Astrocyte (in vitro differentiated cells and primary cell): ENCODE data around the gene EIF3D. TPM values are rescaled to one million over a fixed set of nuclear protein-coding genes. Genes with fewer than 3 reads are reported as not detected.

Experiments used
- DNase-seq: peaks from one replicate; pipeline ENCODE4 v3.0.0-alpha.2; 2010; ENCODE audit warnings: low read depth
- FAIRE-seq: peaks from 2 replicates; lab custom pipeline; 2011; peaks lifted over from hg19 to GRCh38; lab: Jason Lieb, UNC
- H2AFZ ChIP-seq: 2 replicates; pipeline ENCODE4 v1.6.0; 2012; ENCODE audit warnings: low read depth, low read length, inconsistent platforms
- H3K27ac ChIP-seq: 2 replicates; pipeline ENCODE4 v1.5.1; 2011; ENCODE audit warnings: low read depth, low read length, inconsistent platforms
- H3K27me3 ChIP-seq: 2 replicates; pipeline ENCODE4 v1.6.0; 2011; ENCODE audit warnings: low read length, inconsistent platforms; ENCODE audit not compliant: insufficient read depth
- H3K36me3 ChIP-seq: 2 replicates; pipeline ENCODE4 v1.5.1; 2011; ENCODE audit warnings: low read length, inconsistent platforms; ENCODE audit not compliant: insufficient read depth
- H3K4me1 ChIP-seq: 2 replicates; pipeline ENCODE4 v1.5.1; 2011; ENCODE audit warnings: low read length, inconsistent platforms; ENCODE audit not compliant: insufficient read depth
- H3K4me2 ChIP-seq: 2 replicates; pipeline ENCODE4 v1.6.0; 2012; ENCODE audit warnings: low read length, inconsistent platforms
- H3K4me3 ChIP-seq: 2 replicates; pipeline ENCODE4 v1.5.1; 2011; ENCODE audit warnings: low read depth, mild to moderate bottlenecking, low read length, inconsistent platforms; ENCODE audit not compliant: insufficient read depth
- H3K79me2 ChIP-seq: 2 replicates; pipeline ENCODE4 v1.6.0; 2012; ENCODE audit warnings: mild to moderate bottlenecking, low read length, inconsistent platforms; ENCODE audit not compliant: insufficient read depth
- H3K9ac ChIP-seq: 2 replicates; pipeline ENCODE4 v1.6.0; 2012; ENCODE audit warnings: mild to moderate bottlenecking, low read length, inconsistent platforms
- H3K9me3 ChIP-seq: 2 replicates; pipeline ENCODE4 v1.5.1; 2012; ENCODE audit warnings: low read depth, mild to moderate bottlenecking, low read length, inconsistent platforms; ENCODE audit not compliant: insufficient read depth
- H4K20me1 ChIP-seq: 2 replicates; pipeline ENCODE4 v1.6.0; 2012; ENCODE audit warnings: low read length, inconsistent platforms; ENCODE audit not compliant: insufficient read depth
- H3K27ac Mint-ChIP-seq: one replicate; pipeline ENCODE4 v1.8.0; 2021; ENCODE audit warnings: mild to moderate bottlenecking, mixed read lengths; ENCODE audit not compliant: unreplicated experiment
- H3K27me3 Mint-ChIP-seq: one replicate; pipeline ENCODE4 v1.8.0; 2021; ENCODE audit warnings: low read depth, mixed read lengths; ENCODE audit not compliant: unreplicated experiment
- H3K36me3 Mint-ChIP-seq: one replicate; pipeline ENCODE4 v1.8.0; 2021; ENCODE audit warnings: low read depth, mixed read lengths; ENCODE audit not compliant: unreplicated experiment
- H3K4me1 Mint-ChIP-seq: one replicate; pipeline ENCODE4 v1.8.0; 2021; ENCODE audit warnings: low read depth, mixed read lengths; ENCODE audit not compliant: unreplicated experiment
- H3K4me3 Mint-ChIP-seq: one replicate; pipeline ENCODE4 v1.8.0; 2021; ENCODE audit warnings: mild to moderate bottlenecking, moderate library complexity, mixed read lengths; ENCODE audit not compliant: unreplicated experiment
- H3K9me3 Mint-ChIP-seq: one replicate; pipeline ENCODE4 v1.8.0; 2021; ENCODE audit warnings: mild to moderate bottlenecking, mixed read lengths; ENCODE audit not compliant: unreplicated experiment
- CTCF ChIP-seq: IDR thresholded peaks from 2 replicates; pipeline ENCODE4 v1.5.1; 2011; ENCODE audit warnings: low read depth, mild to moderate bottlenecking, inconsistent platforms, low read length, moderate library complexity; ENCODE audit not compliant: insufficient read depth
- EZH2 ChIP-seq: IDR thresholded peaks from 2 replicates; pipeline ENCODE4 v1.6.1; 2012; ENCODE audit warnings: mild to moderate bottlenecking, low read length, inconsistent platforms; ENCODE audit not compliant: insufficient read depth
- total RNA-seq: library from RNA; stranded (reverse); gene quantifications from 2 replicates; pipeline ENCODE4 v1.2.1, GENCODE V29; 2021

Gene EIF3D
- total RNA-seq, 1 donor from 2014 or later, result 168 TPM

GRCh38 chr22:36550701-36551495, 21.9 kb upstream of the EIF3D start:
- H3K9me3 ChIP-seq, result no peaks in the 10 kb centered on the region
- Mint-ChIP-seq H3K4me3 (no peak overlapping the region), H3K36me3 (no peaks in the 10 kb centered on the region), H3K4me1 (peaks cover 13% of the 10 kb centered on the region), H3K27ac (no peak overlapping the region), H3K27me3 (peaks cover 28% of the 10 kb centered on the region), H3K9me3 (no peaks in the 10 kb centered on the region)
- FAIRE-seq (no peak), DNase-seq (no peak)
- TF ChIP-seq CTCF (no peak), EZH2 (no peak)
- H3K9ac ChIP-seq, result no peak overlapping the region
- peaks cover 16% of the 10 kb centered on the region for H3K27me3 ChIP-seq
- H3K4me3 ChIP-seq, result no peak overlapping the region
- no peaks in the 10 kb centered on the region for H4K20me1 ChIP-seq
- no peaks in the 10 kb centered on the region for H3K36me3 ChIP-seq
- no peak overlapping the region for H3K4me2 ChIP-seq
- H3K27ac ChIP-seq, result no peak overlapping the region
- H3K79me2 ChIP-seq, result no peaks in the 10 kb centered on the region
- H2AFZ ChIP-seq, result no peak overlapping the region
- peaks cover 11% of the 10 kb centered on the region for H3K4me1 ChIP-seq

- DNase-seq (no peak), FAIRE-seq (no peak)
- Histone ChIP-seq H3K9ac (no peak overlapping the region), H3K4me1 (peaks cover 21% of the 10 kb centered on the region), H3K36me3 (no peaks in the 10 kb centered on the region), H3K4me3 (no peak overlapping the region), H3K9me3 (no peaks in the 10 kb centered on the region), H2AFZ (no peak overlapping the region), H3K27me3 (peaks cover 16% of the 10 kb centered on the region), H3K27ac (no peak overlapping the region), H3K79me2 (no peaks in the 10 kb centered on the region), H4K20me1 (no peaks in the 10 kb centered on the region), H3K4me2 (no peak overlapping the region)
- Mint-ChIP-seq H3K4me1 (peaks cover 13% of the 10 kb centered on the region), H3K27ac (no peak overlapping the region), H3K9me3 (no peaks in the 10 kb centered on the region), H3K27me3 (peaks cover 24% of the 10 kb centered on the region), H3K4me3 (no peak overlapping the region), H3K36me3 (no peaks in the 10 kb centered on the region)
- TF ChIP-seq CTCF (no peak), EZH2 (no peak)
Measured at GRCh38 chr22:36549033-36549432, 20.1 kb upstream of the EIF3D start.

GRCh38 chr22:36548606-36549005, 19.6 kb upstream of the EIF3D start:
- Histone ChIP-seq H3K4me1 (peaks cover 21% of the 10 kb centered on the region), H3K36me3 (no peaks in the 10 kb centered on the region), H3K9ac (no peak overlapping the region), H3K79me2 (no peaks in the 10 kb centered on the region), H2AFZ (peak overlapping the region; percentile 46), H3K9me3 (no peaks in the 10 kb centered on the region), H3K27me3 (peaks cover 16% of the 10 kb centered on the region), H3K4me3 (no peak overlapping the region), H3K4me2 (no peak overlapping the region), H3K27ac (no peak overlapping the region), H4K20me1 (no peaks in the 10 kb centered on the region)
- peaks cover 24% of the 10 kb centered on the region for H3K27me3 Mint-ChIP-seq
- DNase-seq (no peak), FAIRE-seq (no peak)
- no peak overlapping the region for H3K4me3 Mint-ChIP-seq
- H3K4me1 Mint-ChIP-seq, result peaks cover 13% of the 10 kb centered on the region
- no peaks in the 10 kb centered on the region for H3K9me3 Mint-ChIP-seq
- TF ChIP-seq CTCF (no peak), EZH2 (no peak)
- peak overlapping the region; percentile 51 for H3K27ac Mint-ChIP-seq
- H3K36me3 Mint-ChIP-seq, result no peaks in the 10 kb centered on the region
